Kidney glomerular epithelial cell (primary cell): ENCODE measurements around the gene PPM1G.
A peak's percentile ranks its signal among the peaks of the same experiment; 100 is the strongest.
"Not testable (repeated sequence)": the region's sequence is repeated elsewhere in the genome, so short reads cannot be mapped to it uniquely, and the experiment has no call there.

ENCODE experiments used
- DNase-seq: peaks from one replicate; lab custom pipeline; 2025; lab: John Stamatoyannopoulos, UW

Gene PPM1G

GRCh38 chr2:27409321-27410073 is at the start of gene PPM1G:
Gene PPM1G, minus strand, starts transcription at chr2:27409591. Its CDS starts 169 bp downstream, at chr2:27409422.
- DNase-seq, result peak; percentile 88

- DNase-seq, result no peak
Measured at GRCh38 chr2:27453968-27454367, 44.6 kb upstream of the PPM1G start.

- DNase-seq, result no peak
Measured at GRCh38 chr2:27451095-27451494, 41.7 kb upstream of the PPM1G start.

- no peak for DNase-seq
Measured at GRCh38 chr2:27448381-27448780, 39.0 kb upstream of the PPM1G start.

GRCh38 chr2:27446057-27446456 is 36.7 kb upstream of the PPM1G start:
- DNase-seq, result no peak

GRCh38 chr2:27445615-27446014 is 36.2 kb upstream of the PPM1G start:
- DNase-seq, result no peak

GRCh38 chr2:27445155-27445554 is 35.8 kb upstream of the PPM1G start:
- DNase-seq, result no peak

GRCh38 chr2:27442920-27443282 is 33.5 kb upstream of the PPM1G start:
- no peak for DNase-seq

- DNase-seq, result no peak
Measured at GRCh38 chr2:27441958-27442919, 32.8 kb upstream of the PPM1G start, which contains the start of gene KRTCAP3. Gene KRTCAP3, plus strand, starts transcription at chr2:27442381. Its CDS starts 32 bp downstream, at chr2:27442413.

GRCh38 chr2:27441226-27441926 is 32.0 kb upstream of the PPM1G start:
- no peak for DNase-seq

- DNase-seq, result no peak
Measured at GRCh38 chr2:27435628-27436027, 26.2 kb upstream of the PPM1G start.

- DNase-seq, result peak; percentile 9
Measured at GRCh38 chr2:27431395-27431794, 22.0 kb upstream of the PPM1G start.

- DNase-seq, result peak; percentile 41
Measured at GRCh38 chr2:27428978-27429541, 19.7 kb upstream of the PPM1G start.

GRCh38 chr2:27428213-27428977 is 19.0 kb upstream of the PPM1G start, which contains the start of gene NRBP1:
Gene NRBP1, plus strand, starts transcription at chr2:27428631. Its CDS starts 4,643 bp downstream, at chr2:27433274.
- peak; percentile 92 for DNase-seq

- DNase-seq, result no peak
Measured at GRCh38 chr2:27427863-27428212, 18.4 kb upstream of the PPM1G start.

- not testable (repeated sequence) for DNase-seq
Measured at GRCh38 chr2:27425039-27425438, 15.6 kb upstream of the PPM1G start.

GRCh38 chr2:27422958-27423357 is 13.6 kb upstream of the PPM1G start:
- no peak for DNase-seq

GRCh38 chr2:27421660-27422250 is 12.4 kb upstream of the PPM1G start:
- no peak for DNase-seq

GRCh38 chr2:27420996-27421395 is 11.6 kb upstream of the PPM1G start:
- no peak for DNase-seq

- no peak for DNase-seq
Measured at GRCh38 chr2:27416151-27416550, 6.8 kb upstream of the PPM1G start.
